BLaER1 (cell line): ENCODE measurements around the gene SELENOV.

Experiments used
- H3K27ac ChIP-seq: shearing (Covaris generic); formaldehyde crosslinking; 2 replicates; pipeline ENCODE4 v1.8.1; 2022
- H3K27me3 ChIP-seq: shearing (Covaris generic); formaldehyde crosslinking; 2 replicates; pipeline ENCODE4 v1.8.1; 2022
- H3K36me3 ChIP-seq: shearing (Covaris generic); formaldehyde crosslinking; 2 replicates; pipeline ENCODE4 v1.8.1; 2022
- H3K4me1 ChIP-seq: shearing (Covaris generic); formaldehyde crosslinking; 2 replicates; pipeline ENCODE4 v1.8.1; 2022
- H3K4me2 ChIP-seq: shearing (Covaris generic); formaldehyde crosslinking; 2 replicates; pipeline ENCODE4 v1.8.1; 2022
- H3K4me3 ChIP-seq: shearing (Covaris generic); formaldehyde crosslinking; 2 replicates; pipeline ENCODE4 v1.8.1; 2022
- H3K9ac ChIP-seq: shearing (Covaris generic); formaldehyde crosslinking; 2 replicates; pipeline ENCODE4 v1.8.1; 2022
- H3K9me3 ChIP-seq: shearing (Covaris generic); formaldehyde crosslinking; 2 replicates; pipeline ENCODE4 v1.8.1; 2022
- H4K20me1 ChIP-seq: shearing (Covaris generic); formaldehyde crosslinking; 2 replicates; pipeline ENCODE4 v1.8.1; 2022
- Cebpa-rat ChIP-seq: shearing (Covaris generic); IDR thresholded peaks from 2 replicates; pipeline ENCODE4 v1.8.1; 2022

The SELENOV gene

GRCh38 chr19:39516270-39516669, 1.3 kb downstream of the SELENOV start:
- H3K27me3 ChIP-seq, result peaks cover 61% of the 10 kb centered on the region
- peaks cover 10% of the 10 kb centered on the region; the same call in 1 of the 2 replicates for H3K9me3 ChIP-seq
- no peak for TF ChIP-seq Cebpa-rat
- H3K36me3 ChIP-seq, result no peaks in the 10 kb centered on the region
- H3K4me2 ChIP-seq, result no peak overlapping the region
- no peaks in the 10 kb centered on the region; the same call in 1 of the 2 replicates for H4K20me1 ChIP-seq
- peaks cover 28% of the 10 kb centered on the region for H3K4me1 ChIP-seq
- no peak overlapping the region for H3K27ac ChIP-seq
- H3K4me3 ChIP-seq, result no peak overlapping the region
- H3K9ac ChIP-seq, result no peak overlapping the region

GRCh38 chr19:39517432-39517831, 2.5 kb downstream of the SELENOV start:
- Histone ChIP-seq H3K9me3 (peaks cover 7% of the 10 kb centered on the region; the same call in 1 of the 2 replicates), H3K9ac (no peak overlapping the region), H3K36me3 (no peaks in the 10 kb centered on the region), H3K4me2 (no peak overlapping the region), H3K4me3 (no peak overlapping the region), H3K4me1 (peaks cover 28% of the 10 kb centered on the region), H3K27ac (no peak overlapping the region), H3K27me3 (peaks cover 56% of the 10 kb centered on the region), H4K20me1 (no peaks in the 10 kb centered on the region; the same call in 1 of the 2 replicates)
- TF ChIP-seq Cebpa-rat, result no peak

DNA sequence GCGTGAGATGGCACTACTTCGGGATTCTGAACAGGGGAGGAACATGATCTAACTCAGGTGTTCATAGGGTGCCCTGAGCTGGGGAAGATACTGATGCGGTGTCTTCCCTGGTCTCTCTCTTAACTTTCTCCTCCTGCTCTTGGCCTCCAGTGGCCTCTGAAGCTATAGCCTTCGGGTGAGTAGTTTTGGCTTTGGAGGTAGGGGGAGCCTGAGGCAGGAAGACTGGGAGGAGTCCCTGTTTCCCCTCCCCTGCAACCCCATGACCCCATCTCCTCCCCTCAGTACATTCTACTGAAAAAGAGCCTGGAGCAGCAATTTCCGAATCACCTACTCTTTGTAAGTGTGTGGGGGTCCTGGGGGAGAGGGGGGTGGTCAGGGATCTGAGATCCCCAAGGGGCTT, 3.5 kb downstream of the SELENOV start:
- Histone ChIP-seq H3K36me3 (no peaks in the 10 kb centered on the region), H3K4me1 (peaks cover 28% of the 10 kb centered on the region), H3K27me3 (peaks cover 46% of the 10 kb centered on the region), H4K20me1 (no peaks in the 10 kb centered on the region; the same call in 1 of the 2 replicates), H3K27ac (no peak overlapping the region), H3K4me3 (no peak overlapping the region), H3K9ac (no peak overlapping the region), H3K4me2 (peak overlapping the region; percentile 30), H3K9me3 (peaks cover 7% of the 10 kb centered on the region; the same call in 1 of the 2 replicates)
- no peak for TF ChIP-seq Cebpa-rat

- H3K36me3 ChIP-seq, result no peaks in the 10 kb centered on the region
- no peak overlapping the region for H3K9ac ChIP-seq
Observed at GRCh38 chr19:39518975-39519374, 4.0 kb downstream of the SELENOV start.

GRCh38 chr19:39520541-39521484, 5.9 kb downstream of the SELENOV start:
- H3K4me3 ChIP-seq, result no peak overlapping the region
- no peak overlapping the region for H3K4me2 ChIP-seq
- no peak overlapping the region for H3K9ac ChIP-seq
- H3K4me1 ChIP-seq, result peaks cover 18% of the 10 kb centered on the region
- H3K36me3 ChIP-seq, result no peaks in the 10 kb centered on the region
- H3K9me3 ChIP-seq, result no peaks in the 10 kb centered on the region
- H4K20me1 ChIP-seq, result no peaks in the 10 kb centered on the region
- no peak for TF ChIP-seq Cebpa-rat
- H3K27me3 ChIP-seq, result peaks cover 22% of the 10 kb centered on the region
- H3K27ac ChIP-seq, result no peak overlapping the region

More at GRCh38 chr19:39518975-39519374, 4.0 kb downstream of the SELENOV start:
- H3K27me3 ChIP-seq, result peaks cover 40% of the 10 kb centered on the region
- peak overlapping the region; percentile 30; the same call in 1 of the 2 replicates for H3K4me2 ChIP-seq
- peaks cover 28% of the 10 kb centered on the region for H3K4me1 ChIP-seq
- H3K27ac ChIP-seq, result no peak overlapping the region
- H4K20me1 ChIP-seq, result no peaks in the 10 kb centered on the region; the same call in 1 of the 2 replicates
- no peak overlapping the region for H3K4me3 ChIP-seq
- H3K9me3 ChIP-seq, result peaks cover 7% of the 10 kb centered on the region; the same call in 1 of the 2 replicates
- TF ChIP-seq Cebpa-rat, result no peak

- H3K9ac ChIP-seq, result no peak overlapping the region
- H3K9me3 ChIP-seq, result no peaks in the 10 kb centered on the region
- H3K4me2 ChIP-seq, result no peak overlapping the region
- H3K4me1 ChIP-seq, result peaks cover 5% of the 10 kb centered on the region
- no peak overlapping the region for H3K27ac ChIP-seq
- H4K20me1 ChIP-seq, result no peaks in the 10 kb centered on the region; the same call in 1 of the 2 replicates
- H3K27me3 ChIP-seq, result no peaks in the 10 kb centered on the region
- TF ChIP-seq Cebpa-rat, result no peak
- no peaks in the 10 kb centered on the region for H3K36me3 ChIP-seq
- H3K4me3 ChIP-seq, result no peak overlapping the region
Observed at GRCh38 chr19:39524495-39524894, 9.6 kb downstream of the SELENOV start.

DNA sequence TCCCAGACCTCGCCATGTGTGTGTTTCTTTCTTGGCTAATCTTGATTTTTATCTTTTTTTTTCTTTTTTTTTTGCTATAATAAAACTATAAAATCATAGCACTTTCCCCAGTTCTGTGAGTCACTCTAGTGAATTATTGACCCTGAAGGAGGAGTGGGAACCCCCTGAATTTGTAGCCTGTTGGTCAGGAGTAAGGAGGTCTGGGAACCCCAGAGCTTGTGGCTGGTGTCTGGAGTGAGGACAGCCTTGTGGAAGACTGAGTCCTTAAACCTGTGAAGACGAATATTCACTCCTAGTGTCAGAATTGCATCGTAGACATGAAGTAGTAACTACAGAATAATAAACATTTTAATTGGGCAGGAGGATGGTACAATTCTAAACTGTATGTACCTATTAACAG, 10.3 kb downstream of the SELENOV start:
- 0 out of 2 replicates have a peak, but pooled peaks cover 5% of the 10 kb centered on the region for H3K4me1 ChIP-seq
- H3K36me3 ChIP-seq, result peaks cover 5% of the 10 kb centered on the region; the same call in 1 of the 2 replicates
- peaks cover 7% of the 10 kb centered on the region for H4K20me1 ChIP-seq
- H3K9me3 ChIP-seq, result no peaks in the 10 kb centered on the region
- TF ChIP-seq Cebpa-rat, result no peak
- H3K9ac ChIP-seq, result no peak overlapping the region
- H3K27ac ChIP-seq, result no peak overlapping the region
- H3K27me3 ChIP-seq, result no peaks in the 10 kb centered on the region
- H3K4me3 ChIP-seq, result no peak overlapping the region
- no peak overlapping the region for H3K4me2 ChIP-seq

- TF ChIP-seq Cebpa-rat, result no peak
- Histone ChIP-seq H3K9ac (peak overlapping the region; percentile 92), H3K4me3 (peak overlapping the region; percentile 100), H3K27ac (peak overlapping the region; percentile 83), H3K4me1 (peaks cover 24% of the 10 kb centered on the region), H4K20me1 (peaks cover 33% of the 10 kb centered on the region), H3K4me2 (peak overlapping the region; percentile 92), H3K27me3 (no peaks in the 10 kb centered on the region), H3K36me3 (peaks cover 6% of the 10 kb centered on the region), H3K9me3 (no peaks in the 10 kb centered on the region)
Observed at GRCh38 chr19:39531834-39532232, 16.9 kb downstream of the SELENOV start.

GRCh38 chr19:39532233-39533002, 17.5 kb downstream of the SELENOV start, which contains the start of gene EID2B:
Gene EID2B, minus strand, starts transcription at chr19:39532852. Its CDS starts 50 bp downstream, at chr19:39532802.
- H3K4me2 ChIP-seq, result peak within 1 kb of the TSS; percentile 92
- H3K27ac ChIP-seq, result peak within 1 kb of the TSS; percentile 83
- H3K36me3 ChIP-seq, result peaks cover 11% of the 10 kb centered on the region
- no peaks in the 10 kb centered on the region for H3K9me3 ChIP-seq
- H3K4me3 ChIP-seq, result peak within 1 kb of the TSS; percentile 100
- TF ChIP-seq Cebpa-rat, result no peak
- peaks cover 39% of the 10 kb centered on the region for H4K20me1 ChIP-seq
- H3K27me3 ChIP-seq, result no peaks in the 10 kb centered on the region
- H3K9ac ChIP-seq, result peak within 1 kb of the TSS; percentile 92
- H3K4me1 ChIP-seq, result peaks cover 24% of the 10 kb centered on the region
